Hematopoietic multipotent progenitor cell treated with erythropoietin and hydrocortisone succinate and interleukin-3 and kit ligand, for 4 days (in vitro differentiated cells): ENCODE data around the gene LYPD3.
"Not testable (repeated sequence)": the region's sequence is repeated elsewhere in the genome, so short reads cannot be mapped to it uniquely, and the experiment has no call there.

Experiments used
- DNase-seq: peaks from one replicate; pipeline ENCODE4 v3.0.0-alpha.2; 2015

Gene LYPD3

GRCh38 chr19:43465468-43466120 is at the start of gene LYPD3:
LYPD3 (minus strand) TSS chr19:43465608; CDS start chr19:43465571, 37 bp downstream.
- no peak for DNase-seq

DNA sequence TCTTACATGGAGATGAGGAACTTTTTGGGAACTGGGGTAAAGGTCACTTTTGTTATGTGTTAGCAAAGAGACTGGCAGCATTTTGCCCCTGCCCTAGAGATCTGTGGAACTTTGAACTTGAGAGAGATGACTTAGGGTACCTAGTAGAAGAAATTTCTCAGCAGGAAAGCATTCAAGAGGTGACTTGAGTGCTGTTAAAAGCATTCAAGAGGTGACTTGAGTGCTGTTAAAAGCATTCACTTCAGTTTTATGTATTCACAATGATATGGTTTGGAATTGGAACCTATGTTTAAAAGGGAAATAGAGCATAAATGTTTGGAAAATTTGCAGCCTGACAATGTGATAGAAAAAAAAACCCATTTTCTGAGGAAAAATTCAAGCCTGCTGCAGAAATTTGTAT is 47.0 kb upstream of the LYPD3 start:
- not testable (repeated sequence) for DNase-seq

- no peak for DNase-seq
Measured at GRCh38 chr19:43511324-43511723, 45.9 kb upstream of the LYPD3 start.

DNA sequence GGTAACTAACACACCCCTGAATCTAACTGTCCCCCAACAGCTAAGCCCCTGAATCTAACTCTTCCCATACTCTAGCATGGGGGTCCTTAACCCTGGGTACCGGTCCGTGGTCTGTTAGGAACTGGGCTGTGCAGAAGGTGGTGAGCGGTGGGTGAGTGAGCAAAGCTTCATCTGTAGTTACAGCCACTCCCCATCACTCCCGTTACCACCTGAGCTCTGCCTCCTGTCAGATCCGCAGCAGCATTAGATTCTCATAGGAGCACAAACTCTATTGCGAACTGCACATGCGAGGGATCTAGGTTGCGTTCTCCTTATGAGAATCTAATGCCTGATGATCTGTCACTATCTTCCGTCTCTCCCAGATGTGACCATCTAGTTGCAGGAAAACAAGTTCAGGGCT is 45.3 kb upstream of the LYPD3 start:
- no peak for DNase-seq

DNA sequence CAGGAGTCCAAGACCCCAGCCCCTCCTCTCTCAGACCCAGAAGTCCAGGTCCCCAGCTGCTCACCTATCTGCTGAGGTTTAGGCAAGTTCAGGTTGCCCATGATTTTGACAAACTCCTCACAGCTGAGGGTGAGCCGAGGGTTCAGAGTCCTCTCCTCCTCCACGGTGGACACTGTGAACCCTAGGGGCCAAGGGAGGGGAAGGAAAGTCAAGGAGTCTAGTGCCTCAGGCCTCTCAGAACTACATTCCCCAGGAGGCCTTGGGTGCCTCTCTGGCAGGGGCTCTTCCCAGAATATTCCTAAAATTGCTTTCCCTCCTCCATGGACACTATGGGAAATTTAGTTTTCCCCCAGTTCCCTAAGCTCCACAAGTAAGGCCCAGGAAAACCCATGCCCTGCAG is 42.5 kb upstream of the LYPD3 start:
- DNase-seq, result no peak

- DNase-seq, result no peak
Measured at GRCh38 chr19:43506629-43507028, 41.2 kb upstream of the LYPD3 start.

DNA sequence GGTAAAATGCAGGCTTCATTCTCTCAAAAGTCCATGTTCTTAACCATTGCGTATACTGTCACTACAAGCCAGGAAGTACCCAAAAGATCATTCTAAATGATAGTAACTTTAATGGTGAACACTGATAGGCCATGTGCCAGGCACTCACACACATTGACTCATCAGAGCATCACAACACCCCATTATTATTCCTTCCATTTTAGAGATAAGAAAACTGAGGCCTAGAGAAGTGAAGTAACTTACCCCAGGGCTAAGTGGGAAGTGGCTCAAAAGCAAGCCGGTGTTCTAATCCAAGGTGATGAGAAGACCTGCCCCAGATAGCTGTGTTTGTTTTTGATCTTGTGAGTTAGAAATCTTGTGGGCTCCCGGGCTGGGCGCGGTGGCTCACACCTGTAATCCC is 40.5 kb upstream of the LYPD3 start:
- peak; percentile 78 for DNase-seq

- DNase-seq, result no peak
Measured at GRCh38 chr19:43505186-43505456, 39.7 kb upstream of the LYPD3 start.

- DNase-seq, result peak; percentile 53
Measured at GRCh38 chr19:43504426-43505185, 39.2 kb upstream of the LYPD3 start, which contains the start of gene PHLDB3. PHLDB3 (minus strand) TSS chr19:43504746; CDS start chr19:43504118, 628 bp downstream.

DNA sequence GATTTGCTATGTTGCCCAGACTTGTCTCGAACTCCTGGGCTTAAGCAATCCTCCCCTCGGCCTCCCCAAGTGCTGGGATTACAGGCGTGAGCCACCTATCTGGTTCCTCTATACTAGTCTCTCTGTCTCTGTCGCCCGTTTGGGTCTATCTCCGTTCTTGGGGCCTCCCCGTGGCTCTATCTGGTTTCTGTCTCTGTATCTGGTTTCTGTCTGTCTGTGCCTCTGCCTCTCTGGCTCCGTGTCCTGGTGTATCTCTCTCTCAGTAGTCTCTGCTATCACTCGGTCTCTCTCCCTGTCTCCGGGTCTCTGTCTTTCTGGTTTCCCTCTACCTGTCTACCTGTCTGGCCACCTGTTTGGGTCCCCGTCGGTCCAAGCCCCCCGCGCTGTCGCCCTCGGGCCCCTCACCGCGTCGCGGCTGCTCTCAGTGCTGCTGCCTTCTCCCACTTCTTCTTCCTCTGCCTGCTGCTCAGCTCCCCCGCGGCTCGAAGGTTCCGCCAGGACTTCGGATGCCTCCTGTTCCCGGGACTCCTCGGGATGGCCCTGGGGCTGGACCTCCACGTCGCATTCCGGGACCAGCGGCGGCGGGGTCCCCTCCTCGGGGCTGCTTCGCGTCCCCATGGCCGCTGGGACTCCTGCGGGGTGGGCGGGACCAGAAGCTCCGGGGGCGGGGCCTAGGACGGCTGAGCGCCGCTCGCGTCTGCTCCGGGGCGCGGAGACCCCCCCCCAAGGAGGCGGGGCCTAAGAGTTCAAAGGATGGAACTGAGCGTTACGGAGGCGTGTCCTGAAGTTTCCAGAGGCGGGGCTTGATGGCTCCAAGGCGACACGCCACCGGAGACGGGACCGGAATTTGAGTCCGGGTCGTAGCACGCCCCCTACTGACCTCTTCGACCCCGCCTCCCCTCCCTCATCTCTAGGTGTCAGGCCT is 38.4 kb upstream of the LYPD3 start:
- DNase-seq, result peak; percentile 98

GRCh38 chr19:43502419-43502976 is 37.1 kb upstream of the LYPD3 start:
- no peak for DNase-seq

- no peak for DNase-seq
Measured at GRCh38 chr19:43501661-43502418, 36.4 kb upstream of the LYPD3 start.

- DNase-seq, result no peak
Measured at GRCh38 chr19:43499042-43499441, 33.6 kb upstream of the LYPD3 start.

DNA sequence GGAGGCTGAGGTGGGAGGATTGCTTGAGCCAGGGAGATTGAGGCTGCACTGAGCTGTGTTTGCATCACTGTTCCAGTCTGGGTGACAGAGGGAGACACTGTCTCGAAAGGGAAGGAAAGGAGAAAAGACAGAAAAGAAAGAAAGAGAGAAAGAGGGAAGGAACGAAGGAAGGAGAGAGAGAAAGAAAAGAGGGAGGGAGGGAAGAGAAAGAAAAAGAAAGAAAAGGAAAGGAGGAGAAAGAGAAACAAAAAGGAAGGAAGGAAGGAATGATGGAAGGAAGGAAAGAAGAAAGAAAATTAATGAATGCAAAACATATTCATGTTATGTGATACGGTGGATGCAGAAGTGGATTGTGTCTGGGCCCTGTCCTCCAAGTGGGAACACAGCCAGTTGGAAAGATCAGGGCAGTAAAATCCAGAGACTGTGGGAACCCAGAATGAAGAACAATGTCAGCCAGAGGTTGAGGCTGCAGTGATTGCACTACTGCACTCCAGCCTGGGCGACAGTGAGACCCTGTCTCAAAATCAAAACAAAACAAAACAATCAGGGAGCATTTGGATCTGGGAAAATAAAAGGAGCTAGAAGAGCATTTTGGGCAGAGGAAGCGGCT is 32.9 kb upstream of the LYPD3 start:
- no peak for DNase-seq

GRCh38 chr19:43496960-43497359 is 31.6 kb upstream of the LYPD3 start:
- no peak for DNase-seq

GRCh38 chr19:43495082-43495481 is 29.7 kb upstream of the LYPD3 start:
- no peak for DNase-seq

- DNase-seq, result no peak
Measured at GRCh38 chr19:43490759-43491158, 25.4 kb upstream of the LYPD3 start.

- no peak for DNase-seq
Measured at GRCh38 chr19:43489979-43490599, 24.7 kb upstream of the LYPD3 start.

- DNase-seq, result peak; percentile 64
Measured at GRCh38 chr19:43489310-43489709, 23.9 kb upstream of the LYPD3 start.

- DNase-seq, result no peak
Measured at GRCh38 chr19:43488179-43488578, 22.8 kb upstream of the LYPD3 start.

DNA sequence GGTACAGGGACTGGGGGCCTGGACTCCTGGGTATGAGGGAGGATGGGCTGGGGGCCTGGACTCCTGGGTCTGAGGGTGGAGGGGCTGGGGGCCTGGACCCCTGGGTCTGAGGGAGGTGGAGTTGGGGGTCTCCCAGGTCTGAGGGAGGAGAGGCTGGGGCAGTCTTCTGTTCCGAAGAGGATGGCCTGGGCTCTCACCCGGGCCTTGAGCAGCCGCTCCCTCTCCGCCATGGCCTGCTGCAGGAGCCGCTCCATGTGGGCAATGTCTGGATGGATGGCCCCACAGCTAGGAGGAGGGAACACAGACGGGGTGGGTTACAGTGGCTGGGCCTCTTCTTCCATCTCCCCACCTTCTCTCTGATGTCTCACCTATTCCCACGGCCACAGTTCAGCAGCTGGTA is 21.0 kb upstream of the LYPD3 start:
- no peak for DNase-seq

DNA sequence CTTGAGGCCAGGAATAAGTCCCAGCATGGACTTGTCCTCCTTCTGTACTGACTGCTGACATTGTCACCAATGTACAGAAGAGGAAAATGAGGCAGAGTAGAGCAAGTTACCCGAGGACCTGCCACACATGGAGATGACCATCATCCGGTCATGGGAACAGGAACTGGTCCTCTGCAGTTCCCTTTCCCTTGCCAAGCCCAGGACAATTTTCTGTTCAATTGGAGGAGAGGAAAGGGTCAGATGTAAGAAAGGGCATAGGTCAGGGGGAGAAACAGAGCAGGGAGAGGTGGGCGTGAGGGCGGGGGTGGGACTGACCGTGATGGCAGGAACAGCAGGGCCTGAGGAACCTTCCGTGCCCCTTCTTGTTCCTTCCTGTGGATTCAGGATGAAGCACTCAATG is 20.5 kb upstream of the LYPD3 start:
- DNase-seq, result no peak
